IMR-90 (cell line): ENCODE measurements around the gene MRGPRD.

Experiments used
- BHLHE40 ChIP-seq: fragments of 150-350 bp; IDR thresholded peaks from 2 replicates; pipeline ENCODE4 v1.6.1; 2016; ENCODE audit warnings: mild to moderate bottlenecking, low read depth, low read length
- ELK1 ChIP-seq: fragments of 150-350 bp; IDR thresholded peaks from 2 replicates; pipeline ENCODE4 v1.6.1; 2016; ENCODE audit warnings: low read depth, mild to moderate bottlenecking, low read length, moderate library complexity, borderline replicate concordance
- MAFK ChIP-seq: IDR thresholded peaks from 2 replicates; pipeline ENCODE4 v1.6.1; 2012; ENCODE audit warnings: low read depth, low read length, improper control_type of control experiment
- MAZ ChIP-seq: IDR thresholded peaks from 2 replicates; pipeline ENCODE4 v1.6.1; 2012; ENCODE audit warnings: low read depth, mild to moderate bottlenecking, low read length, improper control_type of control experiment, moderate library complexity, borderline replicate concordance
- MXI1 ChIP-seq: IDR thresholded peaks from 2 replicates; pipeline ENCODE4 v1.6.1; 2012; ENCODE audit warnings: low read depth, mild to moderate bottlenecking, low read length, moderate library complexity, borderline replicate concordance
- NFE2L2 ChIP-seq: fragments of 150-350 bp; IDR thresholded peaks from 2 replicates; pipeline ENCODE4 v1.6.1; 2016; ENCODE audit warnings: low read depth, mild to moderate bottlenecking, low read length
- POLR2A ChIP-seq: IDR thresholded peaks from 2 replicates; pipeline ENCODE4 v1.6.1; 2012; ENCODE audit warnings: mild to moderate bottlenecking, low read depth, low read length
- RCOR1 ChIP-seq: IDR thresholded peaks from 2 replicates; pipeline ENCODE4 v1.6.1; 2012; ENCODE audit warnings: mild to moderate bottlenecking, low read length, improper control_type of control experiment; ENCODE audit not compliant: insufficient replicate concordance
- RFX5 ChIP-seq: IDR thresholded peaks from 2 replicates; pipeline ENCODE4 v1.8.0; 2012; ENCODE audit warnings: low read depth, mild to moderate bottlenecking, low read length, moderate library complexity
- SMC3 ChIP-seq: fragments of 150-350 bp; IDR thresholded peaks from 2 replicates; pipeline ENCODE4 v1.6.1; 2016; ENCODE audit warnings: low read depth, mild to moderate bottlenecking, antibody characterized with exemption, low read length, moderate library complexity
- TF ChIP-seq, protein P1 (sequence below): conservative IDR thresholded peaks from 2 replicates; pipeline ENCODE4 v1.5.1; 2012; ENCODE audit warnings: mild to moderate bottlenecking, low read depth, low read length, improper control_type of control experiment
- TF ChIP-seq, protein P2 (sequence below): fragments of 150-350 bp; IDR thresholded peaks from 2 replicates; pipeline ENCODE4 v1.6.1; 2017; ENCODE audit warnings: mild to moderate bottlenecking, antibody characterized with exemption, low read length, low read depth

- TF ChIP-seq POLR2A (no peak), RFX5 (no peak), SMC3 (no peak), MAZ (no peak), RCOR1 (no peak), MAFK (no peak), MXI1 (no peak), BHLHE40 (no peak), ELK1 (no peak), NFE2L2 (no peak)
- TF ChIP-seq, protein P1, sequence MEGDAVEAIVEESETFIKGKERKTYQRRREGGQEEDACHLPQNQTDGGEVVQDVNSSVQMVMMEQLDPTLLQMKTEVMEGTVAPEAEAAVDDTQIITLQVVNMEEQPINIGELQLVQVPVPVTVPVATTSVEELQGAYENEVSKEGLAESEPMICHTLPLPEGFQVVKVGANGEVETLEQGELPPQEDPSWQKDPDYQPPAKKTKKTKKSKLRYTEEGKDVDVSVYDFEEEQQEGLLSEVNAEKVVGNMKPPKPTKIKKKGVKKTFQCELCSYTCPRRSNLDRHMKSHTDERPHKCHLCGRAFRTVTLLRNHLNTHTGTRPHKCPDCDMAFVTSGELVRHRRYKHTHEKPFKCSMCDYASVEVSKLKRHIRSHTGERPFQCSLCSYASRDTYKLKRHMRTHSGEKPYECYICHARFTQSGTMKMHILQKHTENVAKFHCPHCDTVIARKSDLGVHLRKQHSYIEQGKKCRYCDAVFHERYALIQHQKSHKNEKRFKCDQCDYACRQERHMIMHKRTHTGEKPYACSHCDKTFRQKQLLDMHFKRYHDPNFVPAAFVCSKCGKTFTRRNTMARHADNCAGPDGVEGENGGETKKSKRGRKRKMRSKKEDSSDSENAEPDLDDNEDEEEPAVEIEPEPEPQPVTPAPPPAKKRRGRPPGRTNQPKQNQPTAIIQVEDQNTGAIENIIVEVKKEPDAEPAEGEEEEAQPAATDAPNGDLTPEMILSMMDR, result no peak
- TF ChIP-seq, protein P2, sequence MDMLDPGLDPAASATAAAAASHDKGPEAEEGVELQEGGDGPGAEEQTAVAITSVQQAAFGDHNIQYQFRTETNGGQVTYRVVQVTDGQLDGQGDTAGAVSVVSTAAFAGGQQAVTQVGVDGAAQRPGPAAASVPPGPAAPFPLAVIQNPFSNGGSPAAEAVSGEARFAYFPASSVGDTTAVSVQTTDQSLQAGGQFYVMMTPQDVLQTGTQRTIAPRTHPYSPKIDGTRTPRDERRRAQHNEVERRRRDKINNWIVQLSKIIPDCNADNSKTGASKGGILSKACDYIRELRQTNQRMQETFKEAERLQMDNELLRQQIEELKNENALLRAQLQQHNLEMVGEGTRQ, result no peak
Measured at GRCh38 chr11:68936358-68936636, 44.5 kb downstream of the MRGPRD start.
